ENCODE measurements around the gene VIL1.

VIL1 gene

GRCh38 chr2:218418717-218419458 lies at the start of gene VIL1:
Gene VIL1, plus strand, starts transcription at chr2:218419123. Its CDS starts 4,656 bp downstream, at chr2:218423779.
- no peak for DNase-seq

- peak; percentile 14 for DNase-seq
Observed at GRCh38 chr2:218369330-218369729, 49.6 kb upstream of the VIL1 start.

GRCh38 chr2:218370410-218371063 lies 48.4 kb upstream of the VIL1 start:
- DNase-seq: peak; percentile 73

GRCh38 chr2:218371983-218372350 lies 47.0 kb upstream of the VIL1 start:
- no peak for DNase-seq

GRCh38 chr2:218374795-218375194 lies 44.1 kb upstream of the VIL1 start:
- no peak for DNase-seq

GRCh38 chr2:218375212-218375611 lies 43.7 kb upstream of the VIL1 start:
- DNase-seq: no peak

- DNase-seq: peak; percentile 60
Observed at GRCh38 chr2:218378053-218378452, 40.9 kb upstream of the VIL1 start.

- DNase-seq: peak; percentile 78
Observed at GRCh38 chr2:218381916-218382366, 37.0 kb upstream of the VIL1 start, which contains the start of gene SLC11A1. Gene SLC11A1, plus strand, starts transcription at chr2:218382273. Its CDS starts 96 bp downstream, at chr2:218382369.

- DNase-seq: no peak
Observed at GRCh38 chr2:218382785-218383184, 36.1 kb upstream of the VIL1 start.

- no peak for DNase-seq
Observed at GRCh38 chr2:218383892-218384519, 34.9 kb upstream of the VIL1 start.

GRCh38 chr2:218384975-218385374 lies 33.9 kb upstream of the VIL1 start:
- no peak for DNase-seq

- DNase-seq: no peak
Observed at GRCh38 chr2:218386505-218387368, 32.2 kb upstream of the VIL1 start.

- no peak for DNase-seq
Observed at GRCh38 chr2:218387369-218388194, 31.3 kb upstream of the VIL1 start.

GRCh38 chr2:218389333-218390150 lies 29.4 kb upstream of the VIL1 start:
- no peak for DNase-seq

- no peak for DNase-seq
Observed at GRCh38 chr2:218391202-218391601, 27.7 kb upstream of the VIL1 start.

GRCh38 chr2:218392459-218392858 lies 26.5 kb upstream of the VIL1 start:
- DNase-seq: no peak

- no peak for DNase-seq
Observed at GRCh38 chr2:218392891-218393462, 25.9 kb upstream of the VIL1 start.

- no peak for DNase-seq
Observed at GRCh38 chr2:218393750-218394290, 25.1 kb upstream of the VIL1 start.

- DNase-seq: no peak
Observed at GRCh38 chr2:218394298-218395089, 24.4 kb upstream of the VIL1 start.

GRCh38 chr2:218395090-218395444 lies 23.9 kb upstream of the VIL1 start:
- DNase-seq: no peak

Data from CD4-positive, alpha-beta T cell treated with Interferon gamma for 1 hour (primary cell).